Measurements from ENCODE around the gene SYT17.

Gene SYT17

DNA sequence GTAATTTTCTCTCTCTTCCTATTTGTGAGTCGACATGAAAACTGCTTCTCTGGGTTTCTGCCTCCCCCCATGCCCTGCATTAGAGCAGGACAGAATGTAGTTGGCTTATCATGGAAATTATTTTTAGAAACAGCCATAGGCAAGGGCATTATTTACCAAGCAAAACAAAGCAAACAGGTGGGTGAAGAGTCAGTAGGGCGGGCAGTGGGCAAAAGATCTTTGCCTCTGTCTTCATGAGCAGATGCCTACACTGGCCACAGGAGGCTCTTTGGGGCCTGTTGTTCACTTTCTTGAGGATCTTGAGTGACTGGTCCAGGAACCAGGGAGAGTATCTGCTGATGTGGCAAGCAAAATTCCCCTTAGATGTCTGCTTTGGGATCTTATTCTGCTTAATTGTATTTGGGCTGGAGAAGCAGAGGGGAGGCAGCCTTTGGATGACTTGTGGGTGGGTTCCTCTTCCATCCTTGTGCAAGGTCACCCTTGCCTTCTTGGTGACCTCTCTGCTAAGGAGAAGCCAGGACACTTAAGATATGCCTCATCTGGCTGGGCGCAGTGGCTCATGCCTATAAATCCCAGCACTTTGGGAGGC is 75.0 kb downstream of the SYT17 start:
- no peak overlapping the region for H3K27ac ChIP-seq
- TF ChIP-seq, protein P1, sequence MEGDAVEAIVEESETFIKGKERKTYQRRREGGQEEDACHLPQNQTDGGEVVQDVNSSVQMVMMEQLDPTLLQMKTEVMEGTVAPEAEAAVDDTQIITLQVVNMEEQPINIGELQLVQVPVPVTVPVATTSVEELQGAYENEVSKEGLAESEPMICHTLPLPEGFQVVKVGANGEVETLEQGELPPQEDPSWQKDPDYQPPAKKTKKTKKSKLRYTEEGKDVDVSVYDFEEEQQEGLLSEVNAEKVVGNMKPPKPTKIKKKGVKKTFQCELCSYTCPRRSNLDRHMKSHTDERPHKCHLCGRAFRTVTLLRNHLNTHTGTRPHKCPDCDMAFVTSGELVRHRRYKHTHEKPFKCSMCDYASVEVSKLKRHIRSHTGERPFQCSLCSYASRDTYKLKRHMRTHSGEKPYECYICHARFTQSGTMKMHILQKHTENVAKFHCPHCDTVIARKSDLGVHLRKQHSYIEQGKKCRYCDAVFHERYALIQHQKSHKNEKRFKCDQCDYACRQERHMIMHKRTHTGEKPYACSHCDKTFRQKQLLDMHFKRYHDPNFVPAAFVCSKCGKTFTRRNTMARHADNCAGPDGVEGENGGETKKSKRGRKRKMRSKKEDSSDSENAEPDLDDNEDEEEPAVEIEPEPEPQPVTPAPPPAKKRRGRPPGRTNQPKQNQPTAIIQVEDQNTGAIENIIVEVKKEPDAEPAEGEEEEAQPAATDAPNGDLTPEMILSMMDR (conservative IDR thresholded peaks at IDR 0.05; ENCODE audit: low read depth), result no peak
- CTCF ChIA-PET, result interaction anchor here (0.6 kb wide), 1 partner anchor 41 kb away, joined by 3 read pairs; no protein-coding TSS in a partner anchor
- no peak for DNase-seq (ENCODE audit: low spot score)
- POLR2A ChIA-PET (ENCODE audit: low non-redundant PET), result no interaction called here

DNA sequence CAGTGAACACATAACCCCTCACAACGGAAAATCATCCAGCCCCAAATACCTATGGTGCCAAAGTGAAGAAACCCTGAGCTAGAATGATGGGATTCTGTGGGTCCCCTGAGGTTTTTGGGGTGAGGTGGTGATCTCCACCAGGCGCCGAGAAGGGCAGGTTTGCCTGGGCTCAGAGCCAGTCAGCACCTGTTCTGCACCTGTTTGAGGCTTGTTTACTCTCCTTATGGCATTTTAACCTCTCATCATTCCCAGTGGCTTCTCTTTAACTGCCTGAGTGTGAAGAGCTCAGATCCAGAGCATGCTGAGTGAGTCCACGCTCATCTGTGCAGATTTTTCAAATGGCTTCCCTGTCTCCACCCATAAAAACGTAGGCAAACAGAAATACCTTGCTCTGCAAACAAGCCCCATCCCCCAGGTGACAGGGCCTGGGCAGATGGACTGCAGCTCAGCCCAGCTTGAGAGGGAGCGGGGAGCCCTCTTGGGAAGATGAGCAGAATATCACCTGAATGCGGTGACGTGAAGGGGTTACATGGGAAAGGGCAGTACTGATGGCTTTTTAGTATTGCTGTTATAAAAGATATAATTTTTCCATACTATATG is 77.4 kb downstream of the SYT17 start:
- TF ChIP-seq, protein P1 (conservative IDR thresholded peaks at IDR 0.05; ENCODE audit: low read depth), result no peak
- CTCF ChIA-PET, result no interaction called here
- no peak overlapping the region for H3K27ac ChIP-seq
- POLR2A ChIA-PET (ENCODE audit: low non-redundant PET), result no interaction called here
- no peak for DNase-seq (ENCODE audit: low spot score)

DNA sequence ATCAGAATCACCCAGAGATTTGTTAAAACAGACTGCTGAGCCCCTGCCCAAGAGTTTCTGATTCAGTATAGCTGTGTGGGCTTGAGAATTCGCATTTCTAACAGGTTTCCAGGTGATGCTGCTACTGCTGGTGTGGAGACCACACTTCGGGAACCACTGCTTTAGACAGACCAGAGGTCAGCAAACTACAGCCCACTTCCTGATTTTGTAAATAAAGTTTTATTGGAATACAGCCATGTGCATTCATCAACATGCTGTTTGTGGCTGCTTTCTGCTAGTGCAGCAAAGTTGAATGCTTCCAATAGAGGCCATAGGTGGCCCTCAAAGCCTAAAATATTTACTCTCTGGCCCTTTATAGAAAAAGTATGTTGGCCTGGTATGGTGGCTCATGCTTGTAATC is 84.9 kb downstream of the SYT17 start:
- TF ChIP-seq, protein P1 (conservative IDR thresholded peaks at IDR 0.05; ENCODE audit: low read depth), result no peak
- no peak overlapping the region for H3K27ac ChIP-seq
- no peak for DNase-seq (ENCODE audit: low spot score)
- ChIA-PET CTCF (no interaction called here), POLR2A (ENCODE audit: low non-redundant PET) (no interaction called here)

DNA sequence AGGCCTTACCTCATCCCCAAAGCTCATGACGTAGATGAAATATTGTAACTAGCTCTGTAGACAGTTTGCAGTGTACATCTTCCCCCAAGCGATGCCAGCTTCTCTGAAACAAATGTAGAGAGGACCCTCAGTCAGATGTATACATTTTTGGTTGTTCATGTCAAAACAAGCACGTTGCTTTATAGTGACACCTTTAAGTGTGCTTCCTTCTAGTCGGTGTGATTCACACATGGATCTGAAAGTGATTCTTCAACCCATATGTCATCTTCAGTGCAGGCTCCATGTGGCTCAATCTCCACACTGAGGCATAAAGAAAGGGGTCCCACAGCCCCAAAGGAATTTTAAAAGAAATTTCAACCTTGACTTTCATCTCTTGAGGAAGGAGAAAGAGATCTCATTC is 86.6 kb downstream of the SYT17 start:
- TF ChIP-seq, protein P1 (conservative IDR thresholded peaks at IDR 0.05; ENCODE audit: low read depth), result no peak
- ChIA-PET CTCF (no interaction called here), POLR2A (ENCODE audit: low non-redundant PET) (no interaction called here)
- no peak overlapping the region for H3K27ac ChIP-seq
- no peak for DNase-seq (ENCODE audit: low spot score)

DNA sequence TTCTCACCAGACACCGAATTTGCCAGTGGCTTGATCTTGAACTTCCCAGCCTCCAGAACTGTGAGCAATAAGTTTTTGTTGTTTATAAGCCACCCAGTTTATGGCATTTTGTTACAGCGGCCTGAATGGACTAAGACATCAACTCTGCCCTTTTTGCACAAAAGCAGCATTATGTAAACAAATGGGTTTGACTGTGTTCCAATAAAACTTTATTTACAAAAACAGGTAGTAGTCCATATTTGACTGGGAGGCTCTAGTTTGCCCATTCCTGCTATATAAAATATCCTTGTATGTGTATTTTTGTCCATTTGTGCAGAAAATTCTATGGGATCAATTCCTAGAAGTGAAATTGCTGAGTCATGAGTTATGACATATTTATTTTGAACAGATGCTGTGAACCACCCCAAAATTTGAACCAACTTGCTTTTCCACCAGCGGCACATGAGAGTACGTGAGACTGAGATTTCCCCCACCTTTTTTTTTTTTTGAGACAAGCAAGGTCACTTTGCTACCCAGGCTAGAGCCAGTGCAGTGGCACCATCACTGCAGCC is 96.2 kb downstream of the SYT17 start:
- ChIA-PET POLR2A (ENCODE audit: low non-redundant PET) (no interaction called here), CTCF (interaction anchor here (0.7 kb wide), 1 partner anchor 33 kb away, joined by 6 read pairs; no protein-coding TSS in a partner anchor)
- no peak overlapping the region for H3K27ac ChIP-seq
- DNase-seq (ENCODE audit: low spot score), result no peak
- TF ChIP-seq, protein P1 (conservative IDR thresholded peaks at IDR 0.05; ENCODE audit: low read depth), result no peak

DNA sequence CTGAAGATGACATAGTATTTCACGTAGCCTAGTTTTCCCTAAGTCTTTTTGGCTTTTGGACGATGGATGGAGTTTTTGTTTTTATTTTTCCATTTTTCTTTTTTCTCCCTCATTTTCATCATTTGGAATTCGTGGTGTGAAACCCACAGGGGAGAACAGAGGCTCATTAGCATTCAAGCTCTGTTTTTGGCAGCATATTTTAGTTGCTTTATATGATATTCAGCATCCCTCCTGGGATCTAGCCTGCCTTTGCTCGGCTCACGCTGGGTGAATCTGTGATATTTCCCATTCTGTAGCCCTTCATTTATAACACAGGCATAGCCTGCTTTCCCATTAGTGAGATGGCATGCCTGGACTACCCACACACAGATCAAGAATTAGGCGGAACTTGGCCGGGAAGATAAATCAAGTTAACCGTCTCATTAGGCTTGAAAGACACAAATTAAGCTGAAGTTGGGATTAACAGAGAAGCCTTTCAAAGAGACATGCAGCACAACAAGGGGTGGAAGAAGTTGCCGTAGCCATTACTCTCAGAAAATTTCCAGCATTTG is 97.4 kb downstream of the SYT17 start:
- ChIA-PET CTCF (interaction anchor here (0.6 kb wide), 2 partner anchors 32 to 110 kb away, joined by 4 read pairs; no protein-coding TSS in a partner anchor), POLR2A (ENCODE audit: low non-redundant PET) (no interaction called here)
- DNase-seq (ENCODE audit: low spot score), result no peak
- TF ChIP-seq, protein P1 (conservative IDR thresholded peaks at IDR 0.05; ENCODE audit: low read depth), result no peak
- no peak overlapping the region for H3K27ac ChIP-seq
